ENCODE measurements around the gene ABTB2. TPM values are rescaled to one million over a fixed set of nuclear protein-coding genes. Genes with fewer than 3 reads are reported as not detected.
A peak's percentile ranks its signal among the peaks of the same experiment; 100 is the strongest.

Gene ABTB2
- total RNA-seq, 2 donors from 2014 or later = 0.45 to 2.5 TPM

DNA sequence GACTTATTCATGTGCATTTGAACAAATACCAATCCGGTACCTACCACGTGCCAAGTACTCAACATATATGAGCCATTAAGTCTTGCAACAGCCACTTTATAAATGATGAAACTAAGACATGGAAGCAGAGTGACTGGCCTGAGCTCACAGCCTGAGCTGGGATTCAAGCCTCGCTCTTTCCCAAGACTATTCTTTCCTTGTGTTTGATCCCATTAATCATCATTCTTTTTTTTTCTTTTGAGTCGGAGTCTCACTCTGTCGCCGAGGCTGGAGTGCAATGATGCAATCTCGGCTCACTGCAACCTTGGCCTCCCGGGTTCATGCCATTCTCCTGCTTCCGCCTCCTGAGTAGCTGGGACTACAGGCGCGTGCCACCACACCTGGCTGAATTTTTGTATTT, 119.3 kb downstream of the ABTB2 start:
- no peak for ATAC-seq (replicated peaks)
- Mint-ChIP-seq H3K27ac (no peak overlapping the region), H3K4me3 (no peak overlapping the region), H3K4me1 (peaks cover 18% of the 10 kb centered on the region), H3K27me3 (peaks cover 5% of the 10 kb centered on the region), H3K36me3 (ENCODE audit: low read depth) (no peaks in the 10 kb centered on the region), H3K9me3 (no peaks in the 10 kb centered on the region)

DNA sequence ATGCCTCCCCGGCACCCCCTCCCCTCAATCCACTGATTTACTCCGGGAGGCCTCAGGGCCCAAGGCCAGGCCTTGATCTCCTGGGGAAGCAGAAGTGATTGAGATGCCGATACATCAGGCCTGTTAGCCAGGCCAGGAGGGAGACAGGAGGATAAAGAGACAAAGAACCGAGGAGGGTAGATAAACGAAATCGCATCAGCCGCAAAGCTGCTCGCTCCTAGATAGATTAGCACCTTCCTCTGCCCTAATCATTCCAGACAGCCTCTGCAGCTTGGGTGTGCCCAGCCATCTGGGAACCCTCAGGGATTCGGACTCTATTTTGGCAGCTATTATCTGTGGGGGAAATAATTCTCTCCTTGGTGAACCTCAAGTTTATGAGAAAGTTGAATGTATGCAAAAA, 121.2 kb downstream of the ABTB2 start:
- no peak overlapping the region for H3K27ac Mint-ChIP-seq
- H3K4me3 Mint-ChIP-seq = no peak overlapping the region
- peaks cover 5% of the 10 kb centered on the region for H3K27me3 Mint-ChIP-seq
- no peaks in the 10 kb centered on the region for H3K36me3 Mint-ChIP-seq (ENCODE audit: low read depth)
- H3K4me1 Mint-ChIP-seq = peaks cover 12% of the 10 kb centered on the region
- H3K9me3 Mint-ChIP-seq = no peaks in the 10 kb centered on the region
- no peak for ATAC-seq (replicated peaks)

DNA sequence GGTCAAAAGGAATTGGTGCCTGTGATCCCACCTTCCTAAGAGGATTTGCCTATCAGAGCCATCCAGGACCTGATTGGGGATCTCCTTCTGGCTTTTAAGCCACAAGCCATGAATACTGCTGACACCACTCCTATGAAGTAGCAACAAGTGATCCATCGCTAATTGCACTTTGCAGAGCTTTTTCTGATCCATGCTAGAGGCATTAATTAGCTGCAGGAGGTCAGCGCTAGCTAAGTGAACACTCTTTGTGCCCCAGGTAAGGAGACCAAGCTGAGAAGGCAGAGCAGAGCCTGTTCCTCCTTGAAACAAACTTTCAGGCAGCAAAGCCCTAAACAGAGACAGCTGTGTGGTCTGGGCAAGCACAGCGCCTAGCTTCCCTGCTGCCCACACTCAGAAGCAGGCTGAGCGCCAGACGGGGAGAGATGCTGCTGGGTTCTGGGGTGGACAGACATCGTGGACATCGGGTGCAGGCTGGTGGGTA, 122.2 kb downstream of the ABTB2 start:
- H3K4me3 Mint-ChIP-seq = peak overlapping the region; percentile 36
- no peak for ATAC-seq (replicated peaks)
- no peaks in the 10 kb centered on the region for H3K36me3 Mint-ChIP-seq (ENCODE audit: low read depth)
- peak overlapping the region; percentile 47 for H3K27ac Mint-ChIP-seq
- peaks cover 8% of the 10 kb centered on the region for H3K27me3 Mint-ChIP-seq
- no peaks in the 10 kb centered on the region for H3K9me3 Mint-ChIP-seq
- peaks cover 12% of the 10 kb centered on the region for H3K4me1 Mint-ChIP-seq

DNA sequence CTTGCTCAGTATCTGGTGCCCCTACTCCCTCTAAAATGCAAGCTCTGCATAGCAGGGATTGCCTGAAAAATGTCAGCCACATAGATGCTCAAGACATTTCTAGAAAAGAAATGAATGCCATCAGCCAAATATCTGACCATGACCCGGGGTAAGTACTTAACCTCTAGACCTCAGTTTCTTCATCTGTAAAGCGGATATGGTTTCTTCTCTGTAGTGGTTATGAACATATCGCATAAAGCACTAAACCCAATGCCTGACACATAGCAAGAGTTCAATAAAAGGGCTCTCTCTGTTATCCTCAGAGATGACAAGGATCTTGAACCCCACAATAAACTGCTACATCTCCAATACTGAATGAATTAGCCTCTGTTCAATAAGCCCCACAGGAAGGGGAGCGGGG, 122.6 kb downstream of the ABTB2 start:
- peak overlapping the region; percentile 67 for H3K27ac Mint-ChIP-seq
- H3K9me3 Mint-ChIP-seq = no peaks in the 10 kb centered on the region
- no peaks in the 10 kb centered on the region for H3K36me3 Mint-ChIP-seq (ENCODE audit: low read depth)
- peaks cover 8% of the 10 kb centered on the region for H3K27me3 Mint-ChIP-seq
- peak overlapping the region; percentile 36 for H3K4me3 Mint-ChIP-seq
- peaks cover 12% of the 10 kb centered on the region for H3K4me1 Mint-ChIP-seq
- peak; percentile 80 for ATAC-seq (replicated peaks)

DNA sequence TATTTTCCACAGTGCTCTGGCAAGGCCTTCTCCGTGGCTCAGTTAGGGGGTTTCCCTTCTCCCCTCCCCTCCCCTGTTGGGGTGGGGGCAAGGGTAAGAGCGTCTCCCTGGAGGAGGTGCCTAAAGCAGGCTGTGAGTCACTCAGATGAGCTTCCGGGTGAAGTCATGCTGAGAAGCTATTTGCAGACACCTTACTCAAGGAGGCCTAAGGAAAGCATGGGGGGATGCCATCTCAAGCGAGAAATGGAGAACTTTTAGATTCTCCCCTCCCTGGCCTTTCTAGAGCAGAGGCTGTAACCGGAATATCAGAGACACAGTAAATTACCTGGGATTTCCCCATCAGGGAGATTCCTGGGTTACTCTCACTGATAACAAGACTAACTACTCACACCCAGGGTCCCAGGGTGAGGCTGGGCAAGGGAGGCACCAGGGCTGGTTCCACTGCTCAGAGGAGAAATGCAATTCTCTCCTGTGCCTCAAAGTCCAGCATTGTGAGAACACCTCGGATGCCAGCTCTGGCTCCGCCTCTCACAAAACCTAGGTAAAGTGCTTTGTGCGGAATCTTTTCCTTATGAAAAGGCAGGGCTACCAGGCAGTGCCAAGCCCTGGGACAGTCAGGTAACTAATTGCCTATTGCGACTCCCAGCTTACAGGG, 123.6 kb downstream of the ABTB2 start:
- H3K27ac Mint-ChIP-seq = no peak overlapping the region
- H3K36me3 Mint-ChIP-seq (ENCODE audit: low read depth) = no peaks in the 10 kb centered on the region
- ATAC-seq (replicated peaks) = peak; percentile 63
- H3K4me3 Mint-ChIP-seq = no peak overlapping the region
- peaks cover 8% of the 10 kb centered on the region for H3K27me3 Mint-ChIP-seq
- H3K9me3 Mint-ChIP-seq = no peaks in the 10 kb centered on the region
- peaks cover 9% of the 10 kb centered on the region for H3K4me1 Mint-ChIP-seq

DNA sequence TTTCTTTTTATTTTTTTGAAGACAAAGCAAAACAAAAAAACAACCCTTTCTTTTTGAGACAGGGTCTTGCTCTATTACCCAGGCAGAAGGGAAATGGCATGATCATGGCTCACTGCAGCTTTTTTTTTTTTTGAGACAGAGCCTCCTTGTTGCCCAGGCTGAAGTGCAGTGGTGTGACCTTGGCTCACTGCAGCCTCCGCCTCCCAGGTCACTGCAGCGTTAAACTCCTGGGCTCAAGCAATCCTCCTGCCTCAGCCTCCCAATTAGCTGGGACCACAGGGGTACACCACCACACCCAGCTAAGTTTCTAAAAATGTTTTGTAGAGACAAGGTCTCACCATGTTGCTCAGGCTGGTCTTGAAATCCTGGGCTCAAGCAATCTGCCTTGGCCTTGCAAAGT, 124.6 kb downstream of the ABTB2 start:
- no peak overlapping the region for H3K27ac Mint-ChIP-seq
- H3K9me3 Mint-ChIP-seq = no peaks in the 10 kb centered on the region
- no peaks in the 10 kb centered on the region for H3K36me3 Mint-ChIP-seq (ENCODE audit: low read depth)
- no peak overlapping the region for H3K4me3 Mint-ChIP-seq
- H3K27me3 Mint-ChIP-seq = peaks cover 8% of the 10 kb centered on the region
- no peak for ATAC-seq (replicated peaks)
- peaks cover 9% of the 10 kb centered on the region for H3K4me1 Mint-ChIP-seq

DNA sequence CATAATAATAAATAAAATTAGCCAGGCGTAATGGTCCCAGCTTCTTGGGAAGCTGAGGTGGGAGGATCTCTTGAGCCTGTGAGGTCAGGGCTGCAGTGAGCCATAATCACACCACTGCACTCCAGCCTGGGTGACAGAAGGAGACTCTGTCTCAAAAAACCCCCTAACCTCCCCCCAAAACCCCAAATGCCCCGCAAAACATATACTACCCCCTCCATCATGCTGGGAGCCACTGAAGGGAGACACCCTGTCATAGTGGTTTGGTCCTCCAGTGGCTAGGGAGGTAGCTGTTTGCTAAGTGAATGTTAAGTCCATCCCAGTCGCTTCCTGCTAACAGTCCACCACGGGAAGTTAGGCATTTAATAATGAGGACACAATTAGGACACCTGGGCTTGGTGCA, 125.0 kb downstream of the ABTB2 start:
- Mint-ChIP-seq H3K4me3 (no peak overlapping the region), H3K27ac (no peak overlapping the region), H3K9me3 (no peaks in the 10 kb centered on the region), H3K4me1 (peaks cover 9% of the 10 kb centered on the region), H3K36me3 (ENCODE audit: low read depth) (no peaks in the 10 kb centered on the region), H3K27me3 (peaks cover 8% of the 10 kb centered on the region)
- ATAC-seq (replicated peaks) = no peak

DNA sequence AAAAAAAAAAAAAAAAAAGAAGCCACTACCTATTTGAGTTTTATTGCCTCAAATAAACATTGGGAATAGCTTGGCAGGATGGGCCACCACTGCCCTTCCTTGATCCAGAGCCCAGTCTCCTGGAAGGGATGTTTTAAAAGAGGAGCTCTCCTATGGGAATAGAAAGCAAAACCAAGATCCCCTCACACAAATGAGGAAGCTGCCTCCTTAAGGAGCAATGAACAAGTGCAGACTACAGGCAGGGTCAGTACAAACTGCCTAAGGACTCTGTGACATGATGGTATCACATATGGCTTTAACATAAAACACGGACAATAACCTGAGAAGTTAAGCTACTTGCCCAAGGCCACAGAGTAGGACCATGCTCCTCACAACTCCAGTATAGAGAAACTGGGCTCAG, 131.6 kb downstream of the ABTB2 start:
- no peak for ATAC-seq (replicated peaks)
- no peak overlapping the region for H3K4me3 Mint-ChIP-seq
- H3K27me3 Mint-ChIP-seq = peaks cover 7% of the 10 kb centered on the region
- H3K36me3 Mint-ChIP-seq (ENCODE audit: low read depth) = no peaks in the 10 kb centered on the region
- no peaks in the 10 kb centered on the region for H3K4me1 Mint-ChIP-seq
- no peak overlapping the region for H3K27ac Mint-ChIP-seq
- H3K9me3 Mint-ChIP-seq = no peaks in the 10 kb centered on the region

DNA sequence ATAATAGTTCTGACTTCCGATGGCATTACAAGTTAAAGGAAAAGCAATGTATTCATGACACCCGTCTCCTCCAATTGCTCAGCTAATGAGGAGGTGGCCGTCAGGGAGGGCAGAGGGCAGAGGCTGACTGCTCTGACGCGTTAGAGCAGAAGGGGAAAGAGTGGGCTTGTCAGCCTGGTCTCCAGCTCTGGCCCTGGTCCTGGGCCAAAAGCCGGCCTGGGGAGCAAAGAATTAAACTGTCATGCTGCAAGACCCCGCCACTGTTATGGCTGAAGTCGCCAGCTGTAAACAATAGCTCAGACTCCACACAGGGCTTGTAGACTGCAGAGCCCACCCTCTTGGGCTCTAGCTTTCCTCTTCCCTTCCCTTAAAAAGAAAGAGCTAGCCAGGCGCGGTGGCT, 132.7 kb downstream of the ABTB2 start:
- H3K27me3 Mint-ChIP-seq = peaks cover 4% of the 10 kb centered on the region
- H3K36me3 Mint-ChIP-seq (ENCODE audit: low read depth) = no peaks in the 10 kb centered on the region
- ATAC-seq (replicated peaks) = no peak
- H3K4me1 Mint-ChIP-seq = no peaks in the 10 kb centered on the region
- no peaks in the 10 kb centered on the region for H3K9me3 Mint-ChIP-seq
- H3K27ac Mint-ChIP-seq = no peak overlapping the region
- no peak overlapping the region for H3K4me3 Mint-ChIP-seq

DNA sequence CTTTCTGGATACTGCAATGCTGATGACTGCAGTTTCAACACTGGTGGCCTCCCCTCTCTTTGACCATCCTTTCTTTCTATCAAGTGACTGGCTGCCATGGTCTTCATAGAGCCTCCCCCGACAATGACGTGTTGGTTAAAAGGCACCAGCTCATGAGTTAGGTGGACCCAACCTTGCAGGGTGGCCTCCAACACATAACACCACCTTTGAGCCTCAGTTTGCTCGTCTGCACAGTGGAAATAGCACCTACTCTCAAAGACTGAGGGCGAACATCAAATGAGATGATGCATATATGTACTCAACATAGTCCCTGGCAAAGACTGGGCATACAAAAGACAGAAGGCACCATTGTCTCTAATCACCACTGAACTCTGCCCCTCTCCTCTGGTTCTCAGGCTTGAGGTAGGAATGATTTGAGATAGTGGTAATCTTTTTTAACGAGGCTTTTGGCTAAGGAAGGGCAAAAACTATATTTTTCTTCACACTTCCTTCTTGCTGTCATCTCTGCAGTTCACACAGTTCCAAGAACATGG, 133.3 kb downstream of the ABTB2 start:
- ATAC-seq (replicated peaks) = no peak
- Mint-ChIP-seq H3K27me3 (peaks cover 6% of the 10 kb centered on the region), H3K9me3 (no peaks in the 10 kb centered on the region), H3K36me3 (ENCODE audit: low read depth) (no peaks in the 10 kb centered on the region), H3K27ac (no peak overlapping the region), H3K4me1 (no peaks in the 10 kb centered on the region), H3K4me3 (no peak overlapping the region)

DNA sequence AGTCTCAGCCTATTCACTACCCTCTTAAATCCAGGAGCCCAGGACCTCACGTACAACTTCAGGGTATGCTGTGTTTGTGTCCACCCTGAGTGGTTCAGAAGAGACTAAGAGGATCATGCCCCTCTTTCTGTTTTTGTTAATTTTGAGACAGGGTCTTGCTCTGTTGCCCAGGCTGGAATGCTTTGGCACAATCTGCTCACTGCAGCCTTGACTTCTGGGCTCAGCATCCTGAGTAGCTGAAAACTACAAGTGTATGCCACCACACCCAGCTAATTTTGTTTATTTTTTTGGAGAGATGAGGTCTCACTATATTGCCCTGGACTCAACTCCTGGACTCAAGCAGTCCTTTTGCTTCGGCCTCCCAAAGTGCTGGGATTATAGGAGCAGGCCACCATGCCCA, 133.9 kb downstream of the ABTB2 start:
- Mint-ChIP-seq H3K27me3 (peaks cover 6% of the 10 kb centered on the region), H3K4me3 (no peak overlapping the region), H3K9me3 (no peaks in the 10 kb centered on the region), H3K27ac (no peak overlapping the region), H3K4me1 (no peaks in the 10 kb centered on the region), H3K36me3 (ENCODE audit: low read depth) (no peaks in the 10 kb centered on the region)
- no peak for ATAC-seq (replicated peaks)

DNA sequence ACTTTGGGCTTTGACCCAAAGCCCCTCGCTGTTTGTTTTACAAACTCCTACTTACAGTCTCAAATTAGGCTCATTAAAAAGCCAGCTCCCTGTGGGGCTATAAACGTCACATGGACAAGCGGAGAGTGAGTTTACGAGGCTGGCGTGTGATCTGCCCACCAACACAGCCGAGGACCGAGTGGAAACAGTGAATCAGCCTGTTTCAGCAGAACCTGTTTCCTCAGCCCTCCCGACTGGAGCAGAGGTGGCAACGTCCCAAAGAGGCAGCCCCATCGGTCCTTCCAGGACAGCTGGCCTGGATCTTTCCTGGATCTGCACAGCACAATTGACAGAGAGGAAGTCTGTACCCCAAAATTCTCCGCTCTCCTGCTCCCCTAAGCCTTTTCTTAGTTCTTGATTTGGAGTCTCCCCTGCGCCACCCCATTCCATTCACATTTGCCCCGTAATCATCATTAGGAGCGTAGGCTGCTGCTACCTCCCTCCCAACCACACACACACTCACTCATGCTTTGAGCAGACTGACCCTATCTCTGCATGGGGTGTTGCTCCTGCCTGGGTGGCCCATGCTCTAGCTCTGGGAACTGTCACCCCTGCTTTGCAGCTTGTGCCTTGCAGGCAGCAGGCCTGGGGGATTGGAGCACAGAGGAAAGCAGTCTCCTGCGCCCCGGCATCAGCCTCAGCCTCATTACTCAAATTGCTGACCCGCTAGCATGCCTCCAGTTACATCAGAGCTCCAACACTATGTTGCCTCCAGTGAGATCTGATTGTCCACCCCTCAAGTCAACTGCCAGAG, 134.6 kb downstream of the ABTB2 start:
- Mint-ChIP-seq H3K27ac (no peak overlapping the region), H3K9me3 (no peaks in the 10 kb centered on the region), H3K4me1 (no peaks in the 10 kb centered on the region), H3K36me3 (ENCODE audit: low read depth) (no peaks in the 10 kb centered on the region), H3K27me3 (peaks cover 6% of the 10 kb centered on the region), H3K4me3 (no peak overlapping the region)
- no peak for ATAC-seq (replicated peaks)

DNA sequence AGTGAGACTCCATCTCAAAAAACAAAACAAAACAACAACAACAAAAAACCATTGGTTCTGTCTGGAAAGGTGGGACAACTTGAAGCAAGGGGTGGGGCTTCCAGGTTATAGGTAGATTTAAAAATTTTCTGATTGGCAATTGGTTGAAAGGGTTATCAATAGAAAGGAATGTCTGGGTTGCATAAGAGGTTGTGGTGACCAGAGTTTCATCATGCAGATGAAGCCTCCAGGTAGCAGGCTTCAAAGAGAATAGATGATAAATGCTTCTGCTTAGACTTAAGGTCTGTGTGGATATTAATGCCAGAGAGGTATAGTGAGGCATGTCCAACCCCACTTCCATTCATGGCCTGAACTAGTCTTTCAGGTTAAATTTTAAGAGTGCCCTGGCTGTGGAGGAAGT, 135.8 kb downstream of the ABTB2 start:
- H3K36me3 Mint-ChIP-seq (ENCODE audit: low read depth) = no peaks in the 10 kb centered on the region
- no peaks in the 10 kb centered on the region for H3K4me1 Mint-ChIP-seq
- H3K27me3 Mint-ChIP-seq = peaks cover 2% of the 10 kb centered on the region
- no peak overlapping the region for H3K4me3 Mint-ChIP-seq
- H3K9me3 Mint-ChIP-seq = no peaks in the 10 kb centered on the region
- no peak overlapping the region for H3K27ac Mint-ChIP-seq
- ATAC-seq (replicated peaks) = no peak

DNA sequence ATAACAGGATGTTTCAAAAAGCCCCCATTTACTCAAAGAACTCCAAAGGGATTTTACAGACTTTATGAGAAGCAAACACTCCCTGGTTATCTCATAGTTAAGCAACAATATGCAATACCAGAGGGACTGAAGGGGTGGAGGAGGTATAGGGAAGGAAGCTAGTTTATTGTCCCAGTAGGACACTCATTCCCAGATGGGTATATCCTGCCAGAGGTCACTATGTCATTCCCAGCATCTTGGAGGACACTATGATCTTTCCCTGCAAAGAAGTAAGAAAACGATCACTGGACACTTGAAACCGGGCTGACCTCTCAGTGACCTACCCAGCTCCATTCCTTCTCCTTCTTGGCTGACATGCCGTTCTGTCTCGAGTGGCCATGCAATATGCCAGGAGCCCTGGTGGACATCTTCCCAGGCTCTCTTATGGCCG, 137.9 kb downstream of the ABTB2 start:
- H3K27me3 Mint-ChIP-seq = peaks cover 2% of the 10 kb centered on the region
- ATAC-seq (replicated peaks) = no peak
- H3K4me3 Mint-ChIP-seq = no peak overlapping the region
- no peaks in the 10 kb centered on the region for H3K36me3 Mint-ChIP-seq (ENCODE audit: low read depth)
- peaks cover 3% of the 10 kb centered on the region for H3K4me1 Mint-ChIP-seq
- no peak overlapping the region for H3K27ac Mint-ChIP-seq
- no peaks in the 10 kb centered on the region for H3K9me3 Mint-ChIP-seq

DNA sequence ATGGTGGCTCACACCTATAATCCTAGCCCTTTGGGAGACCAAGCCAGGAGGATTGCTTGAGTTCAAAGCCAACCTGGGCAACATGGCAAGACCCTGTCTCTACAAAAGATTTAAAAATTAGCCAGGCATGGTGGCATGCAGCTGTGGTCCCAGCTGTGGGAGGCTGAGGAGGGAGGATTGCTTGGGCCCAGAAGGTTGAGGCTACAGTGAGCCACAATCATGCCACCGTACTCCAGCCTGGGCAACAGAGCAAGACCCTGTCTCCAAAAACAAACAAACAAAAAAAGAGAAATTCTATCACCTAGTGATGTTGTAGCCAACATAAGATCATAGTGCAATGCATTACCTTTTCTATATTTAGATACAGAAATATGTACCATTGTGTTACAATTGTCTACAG, 138.5 kb downstream of the ABTB2 start:
- Mint-ChIP-seq H3K4me1 (peaks cover 6% of the 10 kb centered on the region), H3K27me3 (peaks cover 2% of the 10 kb centered on the region), H3K4me3 (no peak overlapping the region), H3K9me3 (no peaks in the 10 kb centered on the region), H3K27ac (no peak overlapping the region), H3K36me3 (ENCODE audit: low read depth) (no peaks in the 10 kb centered on the region)
- no peak for ATAC-seq (replicated peaks)
